H1 (cell line): Measurements from ENCODE around the gene UBE3C.

ENCODE experiments used
- CREB1 ChIP-seq: IDR thresholded peaks from 2 replicates; pipeline ENCODE4 v1.6.1; 2012; ENCODE audit warnings: inconsistent platforms
- CTCF ChIP-seq, 3 experiments: IDR thresholded peaks; 1 replicate in 2 of 3; 2 replicates in 1 of 3; pipeline versions ENCODE4 v1.5.1 to v1.6.1; 2011; ENCODE audit warnings: low read length in 3 of 3, mild to moderate bottlenecking in 3 of 3, inconsistent platforms in 2 of 3, low read depth in 1 of 3, moderate library complexity in 1 of 3; ENCODE audit not compliant: insufficient read depth in 1 of 3; ENCODE audit errors: control extremely low read depth in 1 of 3
- EP300 ChIP-seq, 2 experiments: IDR thresholded peaks; 1 replicate in 1 of 2; 2 replicates in 1 of 2; pipeline ENCODE4 v1.6.1; 2011 to 2012; ENCODE audit warnings: low read depth in 2 of 2, low read length in 2 of 2, mild to moderate bottlenecking in 2 of 2, borderline replicate concordance in 1 of 2, inconsistent platforms in 1 of 2, moderate library complexity in 1 of 2
- EZH2 ChIP-seq: fragments of 200-600 bp; sonication (generic); IDR thresholded peaks from 2 replicates; pipeline ENCODE4 v1.7.1; 2012; ENCODE audit warnings: low read depth, mild to moderate bottlenecking, moderate library complexity, low read length, inconsistent platforms; ENCODE audit not compliant: severe bottlenecking
- JUN ChIP-seq: IDR thresholded peaks from 2 replicates; pipeline ENCODE4 v1.6.1; 2011; ENCODE audit warnings: low read depth, mild to moderate bottlenecking, improper control_type of control experiment, low read length
- SRF ChIP-seq: IDR thresholded peaks from 2 replicates; pipeline ENCODE4 v1.6.1; 2011; ENCODE audit warnings: mild to moderate bottlenecking, low read depth, low read length, moderate library complexity
- TAF1 ChIP-seq: IDR thresholded peaks from 2 replicates; pipeline ENCODE4 v1.6.1; 2011; ENCODE audit warnings: mild to moderate bottlenecking, low read depth, low read length
- YY1 ChIP-seq: IDR thresholded peaks from 2 replicates; pipeline ENCODE4 v1.6.1; 2011; ENCODE audit warnings: low read depth, mild to moderate bottlenecking, low read length

- TF ChIP-seq YY1 (no peak), TAF1 (no peak), CTCF (IDR thresholded peaks at IDR 0.05; ENCODE audit: control extremely low read depth in 1 of 3, insufficient read depth in 1 of 3, low read depth in 1 of 3, low read length in 3 of 3) (no peak), SRF (no peak), EP300 (IDR thresholded peaks at IDR 0.05; ENCODE audit: borderline replicate concordance in 1 of 2, low read depth in 2 of 2, low read length in 2 of 2) (no peak), CREB1 (no peak), EZH2 (no peak), JUN (no peak)
These were observed 140.3 kb downstream of the UBE3C start for GRCh38 chr7:157278791-157279724.
